Stomach (tissue), 4 donors: Measurements from ENCODE around the gene CERS5.

ENCODE experiments used
- CTCF ChIP-seq, 7 experiments: fragments of 450-650 bp in 4 of 7; fragments of 200-600 bp in 3 of 7; sonication (generic) in 3 of 7; IDR thresholded peaks; one replicate each; pipeline ENCODE4 v1.5.1; 2016 to 2019; ENCODE audit warnings: antibody characterized with exemption in 7 of 7, control low read depth in 2 of 7, mild to moderate bottlenecking in 1 of 7
- POLR2A ChIP-seq, 4 donors: fragments of 450-650 bp; IDR thresholded peaks; one replicate each; pipeline ENCODE4 v1.6.1; 2016; ENCODE audit warnings: antibody characterized with exemption in 4 of 4, control low read depth in 2 of 4, mild to moderate bottlenecking in 1 of 4, moderate library complexity in 1 of 4
- POLR2AphosphoS5 ChIP-seq, 3 donors: sonication (generic); formaldehyde crosslinking; IDR thresholded peaks; one replicate each; pipeline ENCODE4 v1.6.1; 2016; ENCODE audit warnings: antibody characterized with exemption in 3 of 3

DNA sequence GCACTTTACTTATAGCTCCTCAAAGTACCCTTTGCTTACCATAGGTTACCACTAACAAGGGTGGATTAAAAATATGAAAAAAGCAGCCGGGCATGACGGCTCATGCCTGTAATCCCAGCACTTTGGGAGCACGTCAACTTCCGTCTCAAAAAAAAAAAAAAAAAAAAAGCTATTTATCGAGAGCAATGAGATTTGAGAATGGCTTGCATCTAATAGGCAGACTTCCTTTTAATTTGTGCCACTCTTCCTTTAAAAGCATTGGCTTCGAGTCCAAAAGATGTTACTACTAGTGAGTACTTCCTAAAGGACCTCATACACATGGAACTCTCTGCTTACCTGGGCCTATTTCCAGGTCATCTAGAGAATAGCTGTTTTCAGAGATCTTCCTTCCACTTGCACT is 38.5 kb upstream of the CERS5 start:
- no peak for TF ChIP-seq CTCF (IDR thresholded peaks at IDR 0.05)
- TF ChIP-seq POLR2AphosphoS5 (IDR thresholded peaks at IDR 0.05) = no peak
- no peak for TF ChIP-seq POLR2A (IDR thresholded peaks at IDR 0.05)
